GM19351 (cell line): Measurements from ENCODE around the gene ACTMAP.

Experiments used
- ATAC-seq: cut with Tn5 transposase; IDR thresholded peaks from one replicate; pipeline ENCODE4 v1.9.1; 2021; ENCODE audit warnings: mild to moderate bottlenecking, moderate library complexity; ENCODE audit not compliant: unreplicated experiment

The ACTMAP gene

GRCh38 chr19:40721936-40722661 is 28.2 kb downstream of the ACTMAP start:
- ATAC-seq, result no peak

DNA sequence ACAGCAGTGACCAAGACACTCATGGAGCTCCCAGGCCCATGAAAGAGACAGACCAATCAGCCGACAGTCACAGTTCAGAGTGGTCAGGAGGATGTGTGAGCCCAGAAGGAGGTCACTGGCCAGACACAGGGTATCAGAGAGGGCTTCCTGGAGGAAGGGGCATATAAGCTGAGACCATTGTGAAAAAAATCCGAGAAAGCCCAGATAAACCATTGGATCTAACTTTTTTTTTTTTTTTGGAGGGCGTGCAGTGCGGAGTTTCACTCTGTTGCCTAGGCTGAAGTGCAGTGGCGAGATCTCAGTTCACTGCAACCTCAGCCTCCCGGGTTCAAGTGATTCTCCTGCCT is 29.2 kb downstream of the ACTMAP start:
- ATAC-seq, result no peak

DNA sequence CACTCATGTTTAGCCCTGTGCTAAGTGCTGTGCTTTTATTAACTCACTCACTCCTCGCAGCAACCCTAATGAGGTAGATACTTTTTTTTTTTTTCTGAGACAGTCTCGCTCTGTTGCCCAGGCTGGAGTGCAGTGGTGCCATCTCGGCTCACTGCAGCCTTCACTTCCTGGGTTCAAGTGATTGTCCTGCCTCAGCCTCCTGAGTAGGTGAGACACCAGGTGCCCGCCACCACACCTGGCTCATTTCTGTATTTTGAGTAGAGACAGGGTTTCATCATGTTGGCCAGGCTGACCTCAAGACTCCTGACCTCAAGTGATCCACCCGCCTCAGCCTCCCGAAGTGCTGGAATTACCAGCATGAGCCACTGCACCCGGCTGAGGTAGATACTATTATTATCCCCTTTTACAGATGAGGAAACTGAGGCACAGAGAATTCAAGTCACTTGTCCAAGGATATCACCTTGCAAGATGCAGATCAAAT is 30.8 kb downstream of the ACTMAP start:
- no peak for ATAC-seq

- no peak for ATAC-seq
These were observed 31.4 kb downstream of the ACTMAP start for GRCh38 chr19:40718774-40719391.

DNA sequence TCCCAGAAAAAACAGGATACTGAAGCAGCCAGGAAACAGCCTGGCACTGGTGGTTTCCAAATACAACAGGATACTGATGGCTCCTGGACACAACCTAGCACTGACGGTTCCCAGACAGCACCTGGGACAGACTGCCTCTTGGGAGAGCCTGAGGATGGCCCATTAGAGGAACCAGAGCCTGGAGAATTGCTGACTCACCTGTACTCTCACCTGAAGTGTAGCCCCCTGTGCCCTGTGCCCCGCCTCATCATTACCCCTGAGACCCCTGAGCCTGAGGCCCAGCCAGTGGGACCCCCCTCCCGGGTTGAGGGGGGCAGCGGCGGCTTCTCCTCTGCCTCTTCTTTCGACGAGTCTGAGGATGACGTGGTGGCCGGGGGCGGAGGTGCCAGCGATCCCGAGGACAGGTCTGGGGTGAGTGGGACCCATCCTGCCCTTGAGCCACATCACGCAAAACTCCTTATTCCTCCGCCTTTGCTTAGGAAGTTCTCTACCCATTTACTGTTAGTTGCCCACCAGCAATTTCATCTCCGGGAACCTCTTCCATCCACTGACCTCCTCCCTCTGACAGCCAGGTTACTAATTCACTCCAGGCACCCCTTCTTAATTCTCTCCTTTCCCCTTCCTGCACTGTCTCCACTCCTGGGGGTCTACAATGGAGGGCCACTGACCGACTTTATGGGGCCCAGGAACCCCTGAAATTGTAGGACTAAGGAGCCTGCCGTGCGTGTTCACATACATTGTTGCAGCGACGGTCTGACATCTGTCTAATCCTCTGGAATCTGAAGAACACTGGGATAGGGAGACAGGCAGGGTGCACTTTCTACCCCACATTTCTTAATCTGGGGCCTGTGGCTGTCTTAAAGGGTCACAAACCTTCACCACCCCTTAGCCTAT is 32.1 kb downstream of the ACTMAP start:
- no peak for ATAC-seq

- no peak for ATAC-seq
These were observed 32.9 kb downstream of the ACTMAP start for GRCh38 chr19:40717325-40717879.

- ATAC-seq, result peak; percentile 70
These were observed 33.6 kb downstream of the ACTMAP start, which contains the start of the genes COQ8B and ITPKC for GRCh38 chr19:40716482-40717324. Gene COQ8B (minus strand): TSS chr19:40716886. CDS start chr19:40714632, 2,254 bp downstream. Gene ITPKC (plus strand): TSS chr19:40717112. CDS start chr19:40717136, 24 bp downstream.

DNA sequence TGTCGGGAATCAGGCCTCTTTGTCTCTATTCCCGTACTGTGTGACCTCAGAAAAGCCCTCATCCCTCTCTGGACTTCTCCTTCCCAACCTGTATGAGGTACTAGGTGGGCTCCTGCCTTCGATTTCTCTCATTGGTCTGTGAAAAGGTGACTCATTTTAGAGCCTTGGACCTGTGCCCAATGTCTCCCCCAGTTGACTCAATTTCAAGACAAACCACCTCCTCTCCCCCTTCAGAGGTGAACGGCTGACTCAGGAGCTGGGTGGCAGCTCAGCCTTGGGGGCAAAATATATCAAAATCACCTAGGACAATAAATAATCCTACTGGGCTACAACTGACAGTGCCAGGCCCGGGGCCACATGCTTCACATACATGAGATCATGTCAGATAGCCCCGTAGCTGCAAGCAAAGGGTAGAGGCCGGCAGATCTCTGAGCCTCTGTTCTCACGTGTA is 34.2 kb downstream of the ACTMAP start:
- ATAC-seq, result no peak

GRCh38 chr19:40714441-40715299 is 35.6 kb downstream of the ACTMAP start:
- peak; percentile 64 for ATAC-seq

DNA sequence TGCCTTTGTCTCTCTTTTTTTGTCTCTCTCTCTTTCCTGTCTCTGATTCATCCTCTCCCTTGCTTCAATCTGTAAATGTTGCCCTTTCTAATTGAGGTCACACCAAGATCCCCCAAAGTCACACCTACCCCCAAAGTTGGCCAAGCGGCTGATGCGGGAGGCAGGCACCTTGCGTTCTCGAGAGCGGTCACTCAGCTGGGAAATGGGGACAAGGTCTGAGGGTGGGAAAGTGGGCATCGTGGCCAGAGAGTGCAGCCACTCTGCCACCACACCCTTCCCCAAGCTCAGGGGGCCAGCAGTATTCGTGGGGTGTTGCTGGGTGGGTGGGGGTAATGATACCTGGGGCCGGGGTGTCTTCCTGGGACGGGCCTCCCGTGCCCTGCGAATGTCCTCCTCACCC is 36.3 kb downstream of the ACTMAP start:
- ATAC-seq, result no peak

GRCh38 chr19:40709817-40710216 is 40.5 kb downstream of the ACTMAP start:
- ATAC-seq, result no peak

DNA sequence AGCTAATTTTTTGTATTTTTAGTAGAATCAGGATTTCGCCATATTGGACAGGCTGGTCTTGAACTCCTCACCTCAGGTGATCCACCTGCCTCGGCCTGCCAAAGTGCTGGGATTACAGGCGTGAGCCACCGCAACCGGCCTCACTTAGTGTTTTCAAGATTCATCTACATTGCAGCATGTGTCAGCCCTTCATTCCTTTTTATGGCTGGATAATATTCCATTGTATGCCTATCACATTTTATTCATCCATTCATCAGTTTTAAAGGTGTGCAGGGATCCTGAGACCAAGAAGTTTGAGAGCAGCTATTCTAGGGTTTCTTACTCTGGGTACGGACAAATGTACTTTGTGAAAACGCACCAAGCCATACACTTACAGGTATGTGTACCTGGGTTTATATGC is 42.7 kb downstream of the ACTMAP start:
- ATAC-seq, result no peak

DNA sequence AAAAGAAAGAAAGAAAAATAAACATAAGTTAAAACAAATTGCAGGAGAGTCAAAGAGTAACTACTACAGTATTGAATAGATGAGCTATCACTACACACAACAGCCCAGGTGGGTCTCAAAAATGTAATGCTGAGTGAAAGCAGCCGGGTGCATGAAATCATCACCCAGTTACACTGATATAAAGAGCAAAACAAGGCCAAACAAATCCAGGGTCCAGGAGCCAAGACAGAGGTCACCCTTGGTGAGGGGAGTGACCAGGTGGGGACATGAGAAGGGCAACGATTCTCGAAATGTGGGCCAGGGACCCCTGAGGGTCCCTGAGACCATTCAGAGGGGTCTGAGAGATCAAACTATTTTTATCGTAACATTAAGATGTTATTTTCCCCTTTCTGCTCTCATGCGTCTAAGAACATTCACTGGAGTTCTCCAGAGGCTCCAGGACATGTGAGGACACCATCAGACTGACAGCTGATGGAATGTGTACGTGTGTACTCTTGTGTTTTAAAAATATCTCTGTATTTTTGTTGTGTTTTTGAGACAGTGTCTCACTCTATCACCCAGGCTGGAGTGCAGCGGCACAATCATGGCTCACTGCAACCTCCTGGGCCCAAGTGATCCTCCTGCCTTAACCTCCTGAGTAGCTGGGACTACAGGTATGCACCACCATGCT is 44.2 kb downstream of the ACTMAP start:
- ATAC-seq, result no peak

GRCh38 chr19:40705362-40705651 is 45.0 kb downstream of the ACTMAP start:
- no peak for ATAC-seq

DNA sequence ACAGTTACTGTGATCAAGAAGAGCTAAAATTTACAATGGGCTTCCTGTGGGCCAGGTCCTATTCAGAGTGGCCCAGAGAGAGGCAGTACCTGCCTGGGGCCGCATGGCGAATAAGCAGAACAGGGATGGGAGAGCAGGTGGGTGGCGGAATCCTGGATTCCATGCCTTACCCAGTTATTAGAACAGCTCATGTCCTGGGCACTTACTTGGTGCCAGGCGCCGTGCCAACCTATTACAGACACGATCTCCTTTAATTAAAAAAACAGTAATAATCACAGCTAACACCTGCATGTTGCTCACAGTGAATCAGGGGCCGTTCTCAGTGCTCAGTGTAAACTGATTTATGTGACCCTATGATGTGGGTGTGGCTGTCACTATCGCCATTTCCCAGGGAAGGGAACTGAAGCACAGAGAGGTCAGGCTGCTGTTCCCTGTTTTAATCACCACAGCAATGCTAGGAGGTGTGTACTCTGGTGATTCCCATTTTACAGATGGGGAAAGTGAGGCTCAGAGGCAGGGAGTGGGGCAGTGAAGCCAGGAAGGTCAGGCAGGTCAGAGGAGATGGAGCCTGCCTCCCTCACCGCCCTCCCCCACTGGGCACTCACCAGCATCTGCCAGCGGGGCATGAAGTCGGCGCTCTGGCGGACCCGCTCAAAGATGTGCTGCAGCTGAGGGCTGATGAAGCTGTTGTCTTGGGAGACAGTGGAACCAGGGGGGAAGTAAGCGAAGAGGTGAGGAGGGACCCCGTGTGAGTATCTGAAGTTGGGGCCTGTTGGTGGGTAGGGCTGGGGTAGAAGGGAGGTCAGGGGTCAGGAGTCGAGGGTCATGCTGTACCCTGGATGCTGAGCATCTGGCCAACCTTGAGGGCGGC is 45.6 kb downstream of the ACTMAP start:
- ATAC-seq, result no peak

DNA sequence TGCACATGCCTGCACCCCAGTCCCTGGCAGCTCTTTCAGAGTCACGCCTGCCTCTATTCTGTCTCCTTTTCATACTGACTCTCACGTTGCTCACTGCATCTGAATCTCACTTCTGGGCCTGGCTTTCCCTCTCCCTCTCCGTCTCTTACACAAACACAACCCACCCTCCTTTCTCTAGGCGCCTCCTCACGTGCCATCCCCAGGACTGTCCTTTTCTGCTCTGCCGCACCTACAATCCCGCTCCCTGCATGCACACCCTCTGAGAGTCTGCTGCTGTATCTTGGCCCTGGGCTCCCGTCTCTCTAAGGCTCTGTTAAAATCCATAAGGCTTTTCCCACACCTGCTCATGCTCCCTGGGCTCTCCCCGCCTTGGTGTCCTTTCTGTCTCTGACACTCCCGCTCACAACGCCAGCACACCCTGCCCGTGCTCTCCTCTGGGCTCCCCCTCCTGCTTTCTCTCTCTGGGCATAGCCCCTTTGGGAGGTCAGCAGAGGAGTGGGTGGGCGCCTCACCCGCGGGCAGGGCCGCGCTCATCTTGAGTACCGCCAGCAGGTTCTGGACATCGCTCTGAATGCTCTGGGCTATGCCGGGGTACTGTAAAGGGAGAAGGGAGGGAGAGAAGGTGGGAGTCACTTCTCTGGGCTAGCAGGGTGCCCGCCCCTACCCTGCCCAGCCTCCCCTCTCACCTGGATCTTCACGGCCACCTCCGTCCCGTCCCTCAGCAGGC is 47.1 kb downstream of the ACTMAP start:
- ATAC-seq, result no peak

GRCh38 chr19:40702337-40703012 is 47.8 kb downstream of the ACTMAP start:
- ATAC-seq, result no peak
